ENCODE results near the gene MROH7.

MROH7 gene

GRCh38 chr1:54715493-54716298 is 74.1 kb downstream of the MROH7 start, which contains the start of gene TTC4 (continued):
- TF ChIP-seq TSHZ1 (tag by site-specific recombination; IDR thresholded peaks at IDR 0.05; ENCODE audit: borderline replicate concordance) (no peak), ZIC2 (tag by site-specific recombination; IDR thresholded peaks at IDR 0.05) (no peak), ZNF48 (tag by site-specific recombination; IDR thresholded peaks at IDR 0.05) (no peak), ZNF514 (tag by site-specific recombination; IDR thresholded peaks at IDR 0.05) (no peak), ZNF518A (tag by site-specific recombination; conservative IDR thresholded peaks at IDR 0.05; ENCODE audit: low read depth) (peak; percentile 86), KLF8 (tag by site-specific recombination; IDR thresholded peaks at IDR 0.05) (peak; percentile 99), ZNF202 (tag by site-specific recombination; IDR thresholded peaks at IDR 0.05; ENCODE audit: borderline replicate concordance) (no peak), ZNF510 (tag by site-specific recombination; IDR thresholded peaks at IDR 0.05; ENCODE audit: insufficient replicate concordance) (no peak), ZBTB1 (tag by site-specific recombination; IDR thresholded peaks at IDR 0.05) (no peak), ZSCAN5A (tag by site-specific recombination; IDR thresholded peaks at IDR 0.05) (peak; percentile 84), ZNF610 (tag by site-specific recombination; IDR thresholded peaks at IDR 0.05; ENCODE audit: borderline replicate concordance) (peak; percentile 93), ZNF596 (tag by site-specific recombination; IDR thresholded peaks at IDR 0.05) (peak; percentile 58; the same call in 1 of the 2 replicates), KLF1 (tag by site-specific recombination; IDR thresholded peaks at IDR 0.05) (peak; percentile 95), OVOL3 (tag by site-specific recombination; IDR thresholded peaks at IDR 0.05) (0 out of 2 replicates have a peak, but pooled peaks have one; percentile 21), MYNN (tag by site-specific recombination; IDR thresholded peaks at IDR 0.05; ENCODE audit: borderline replicate concordance) (no peak), ZNF785 (tag by site-specific recombination; IDR thresholded peaks at IDR 0.05) (0 out of 2 replicates have a peak, but pooled peaks have one; percentile 72), ZNF658 (tag by site-specific recombination; IDR thresholded peaks at IDR 0.05) (no peak), ZNF549 (tag by site-specific recombination; IDR thresholded peaks at IDR 0.05) (no peak), ZNF248 (tag by site-specific recombination; IDR thresholded peaks at IDR 0.05) (no peak), ZNF501 (tag by site-specific recombination; IDR thresholded peaks at IDR 0.05) (peak; percentile 98), ZNF473 (tag by site-specific recombination; IDR thresholded peaks at IDR 0.05) (no peak), SETDB1 (IDR thresholded peaks at IDR 0.05; ENCODE audit: insufficient read length, low read length) (no peak), ZNF398 (tag by site-specific recombination; IDR thresholded peaks at IDR 0.05) (peak; percentile 69), OSR2 (tag by site-specific recombination; IDR thresholded peaks at IDR 0.05) (no peak), ZSCAN23 (tag by site-specific recombination; IDR thresholded peaks at IDR 0.05) (peak; percentile 77; the same call in 1 of the 2 replicates), ZNF404 (tag by site-specific recombination; IDR thresholded peaks at IDR 0.05) (no peak), ZNF16 (tag by site-specific recombination; IDR thresholded peaks at IDR 0.05; ENCODE audit: low read depth) (no peak), ZNF621 (tag by site-specific recombination; IDR thresholded peaks at IDR 0.05) (no peak), ZBTB7A (tag by site-specific recombination; IDR thresholded peaks at IDR 0.05; ENCODE audit: low read depth) (0 out of 2 replicates have a peak, but pooled peaks have one; percentile 59)
